HUES48 (cell line): ENCODE results near the gene IFITM10.

Source experiments
- H3K27ac ChIP-seq: one replicate; pipeline ENCODE4 v1.7.0; 2013; ENCODE audit warnings: low read depth, low read length, inconsistent platforms
- H3K27me3 ChIP-seq: 2 replicates; pipeline ENCODE4 v1.6.1; 2013; ENCODE audit warnings: mild to moderate bottlenecking, low read length; ENCODE audit not compliant: control insufficient read depth, insufficient read depth
- H3K36me3 ChIP-seq: 2 replicates; pipeline ENCODE4 v1.6.1; 2013; ENCODE audit warnings: low read length; ENCODE audit not compliant: control insufficient read depth, insufficient read depth
- H3K4me1 ChIP-seq: 2 replicates; pipeline ENCODE4 v1.6.1; 2013; ENCODE audit warnings: mild to moderate bottlenecking, low read length; ENCODE audit not compliant: control insufficient read depth, insufficient read depth
- H3K4me3 ChIP-seq: 2 replicates; pipeline ENCODE4 v1.5.1; 2013; ENCODE audit warnings: mild to moderate bottlenecking, low read depth, low read length
- H3K9ac ChIP-seq: 2 replicates; pipeline ENCODE4 v1.6.1; 2013; ENCODE audit warnings: mild to moderate bottlenecking, low read depth, low read length, moderate library complexity
- H3K9me3 ChIP-seq: 2 replicates; pipeline ENCODE4 v1.6.1; 2013; ENCODE audit warnings: low read length; ENCODE audit not compliant: control insufficient read depth, insufficient read depth

The IFITM10 gene

DNA sequence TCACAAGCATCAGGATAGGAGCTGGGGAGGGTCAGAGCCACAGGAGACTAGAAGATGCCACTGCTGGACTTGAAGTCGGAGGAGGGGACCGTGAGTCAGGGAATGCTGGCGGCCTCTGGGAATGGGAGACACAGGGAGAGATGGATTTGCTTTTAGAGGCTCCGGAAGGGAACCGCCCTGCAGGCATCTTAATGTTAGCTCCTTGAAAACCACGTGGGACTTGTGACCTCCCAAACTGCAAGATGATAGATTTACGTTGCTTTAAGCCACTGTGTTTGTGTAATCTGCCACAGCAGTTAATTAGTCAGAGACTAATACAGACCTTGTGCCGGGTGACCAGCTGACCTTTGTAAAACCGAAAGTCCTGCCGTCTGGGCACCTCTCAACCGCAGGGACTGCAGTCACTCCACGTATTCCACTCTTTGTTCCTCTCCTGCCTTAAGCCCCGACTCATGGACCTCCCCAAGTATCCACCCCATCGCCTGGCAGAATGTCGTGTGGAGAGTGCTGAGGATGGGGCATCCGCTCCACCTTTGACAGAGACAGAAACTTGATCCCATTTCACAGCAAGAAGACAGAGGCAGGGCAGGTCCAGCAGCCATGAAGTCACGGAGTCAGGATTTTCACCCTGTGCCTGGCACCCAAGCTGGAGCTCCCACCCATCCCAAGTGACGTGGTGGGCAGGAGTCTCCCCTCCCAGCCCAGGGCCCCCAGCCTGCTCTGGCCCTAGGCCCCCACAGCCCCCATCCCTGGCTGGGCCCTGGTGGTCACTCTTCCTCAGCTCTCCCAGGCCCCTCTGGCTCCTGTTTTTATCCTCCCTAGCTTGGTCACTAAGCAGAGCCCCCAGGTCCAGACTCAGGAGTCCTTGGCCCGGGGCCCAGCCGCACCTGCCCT lies 32.7 kb upstream of the IFITM10 start:
- Histone ChIP-seq H3K27me3 (no peaks in the 10 kb centered on the region), H3K9me3 (no peaks in the 10 kb centered on the region), H3K9ac (no peak overlapping the region), H3K4me1 (0 out of 2 replicates have a peak, but pooled peaks cover 5% of the 10 kb centered on the region), H3K36me3 (no peaks in the 10 kb centered on the region), H3K4me3 (no peak overlapping the region), H3K27ac (no peak overlapping the region)

DNA sequence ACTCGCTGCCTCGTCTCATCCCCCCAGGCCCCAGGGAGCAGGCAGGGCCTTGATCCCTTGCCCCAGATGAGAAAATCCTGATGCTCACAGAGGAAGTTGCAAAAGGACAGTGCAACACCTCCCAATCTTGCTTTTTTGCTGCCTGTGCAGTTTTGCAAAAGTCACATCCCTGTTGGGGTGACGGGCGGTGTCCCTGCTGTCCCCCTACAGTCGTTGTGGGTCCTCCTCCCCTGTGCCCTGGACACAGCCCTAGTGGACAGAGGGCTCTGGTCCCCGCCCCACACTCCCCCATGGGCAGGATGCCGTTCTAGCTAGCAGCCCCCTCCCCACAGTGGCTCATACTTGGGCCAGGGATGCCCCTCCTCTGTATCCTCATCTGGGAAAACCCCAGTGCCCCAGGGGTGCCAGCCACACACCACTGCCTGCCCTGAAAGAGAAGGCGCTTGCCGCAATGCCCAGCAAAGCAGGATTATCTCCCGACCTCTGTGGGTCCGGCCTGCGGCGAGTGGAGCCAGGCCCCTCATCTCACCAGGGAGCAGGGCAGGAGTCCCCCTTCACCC lies 31.7 kb upstream of the IFITM10 start:
- Histone ChIP-seq H3K9ac (no peak overlapping the region), H3K4me1 (0 out of 2 replicates have a peak, but pooled peaks cover 5% of the 10 kb centered on the region), H3K27me3 (no peaks in the 10 kb centered on the region), H3K36me3 (no peaks in the 10 kb centered on the region), H3K9me3 (no peaks in the 10 kb centered on the region), H3K4me3 (no peak overlapping the region), H3K27ac (no peak overlapping the region)

DNA sequence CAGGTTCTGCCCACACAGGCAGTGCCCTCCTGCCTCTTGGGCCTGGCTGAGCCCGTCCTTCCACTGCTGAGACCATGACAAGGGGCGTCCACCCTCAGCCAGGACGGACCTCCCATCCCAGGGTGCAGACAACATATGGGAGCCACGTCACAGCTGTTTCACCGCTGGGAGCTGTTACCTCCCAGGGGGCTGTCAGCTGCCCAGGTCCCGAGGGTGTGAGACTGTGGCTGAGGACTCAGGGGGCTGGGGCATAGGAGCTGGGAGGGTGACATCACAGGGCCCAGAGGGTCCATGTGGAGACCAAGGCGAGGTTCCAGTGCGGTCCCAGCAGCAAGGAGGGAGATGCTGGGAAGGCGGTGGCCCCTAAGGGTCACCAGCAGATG lies 31.2 kb upstream of the IFITM10 start:
- no peak overlapping the region for H3K27ac ChIP-seq
- H3K4me3 ChIP-seq, result no peak overlapping the region
- H3K9ac ChIP-seq, result no peak overlapping the region
- H3K27me3 ChIP-seq, result no peaks in the 10 kb centered on the region
- H3K36me3 ChIP-seq, result no peaks in the 10 kb centered on the region
- no peaks in the 10 kb centered on the region for H3K9me3 ChIP-seq
- H3K4me1 ChIP-seq, result 0 out of 2 replicates have a peak, but pooled peaks cover 5% of the 10 kb centered on the region

DNA sequence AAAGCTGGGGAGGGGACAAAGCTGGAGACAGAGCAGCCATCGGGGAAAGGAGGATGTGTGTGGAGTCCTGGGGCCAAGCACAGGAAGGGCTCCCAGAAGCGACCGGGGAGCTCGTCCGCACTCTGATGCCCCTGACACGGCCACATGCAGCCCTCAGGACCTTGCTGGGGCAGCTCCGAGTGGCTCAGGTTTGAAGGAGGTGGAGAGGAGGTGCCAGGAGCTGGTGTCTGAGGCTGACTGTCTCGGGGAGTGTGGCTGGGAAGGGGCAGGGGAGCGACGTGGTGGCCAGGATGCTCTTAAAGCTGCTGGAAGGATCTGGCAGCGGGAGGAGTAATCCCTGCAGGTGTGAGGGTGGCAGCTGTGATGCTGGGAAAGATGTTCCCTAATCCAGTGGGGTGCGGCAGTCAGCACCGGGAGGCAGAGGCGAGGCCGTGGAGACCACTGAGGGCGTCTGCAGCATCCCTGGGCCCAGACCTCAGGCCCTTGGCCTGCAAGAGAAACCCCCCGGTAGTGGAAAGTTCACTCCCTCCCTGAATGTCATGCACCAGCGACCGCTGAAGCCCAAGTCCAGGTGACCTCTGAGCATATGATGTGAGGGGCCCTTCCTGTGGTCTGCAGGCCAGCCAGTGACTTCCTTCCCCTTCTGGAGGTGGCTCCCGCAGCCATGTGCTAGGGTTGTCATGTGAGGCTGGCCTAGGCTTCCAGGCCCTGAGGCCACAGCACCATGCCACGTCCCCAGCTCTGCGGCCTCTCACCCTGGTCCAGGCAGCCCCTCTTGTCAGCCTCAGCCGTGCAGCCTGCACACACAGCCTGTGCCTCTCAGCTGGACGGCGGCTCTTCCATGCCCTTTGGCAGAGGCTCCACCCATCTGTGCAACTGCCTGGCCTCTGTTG lies 30.6 kb upstream of the IFITM10 start:
- Histone ChIP-seq H3K36me3 (no peaks in the 10 kb centered on the region), H3K27me3 (no peaks in the 10 kb centered on the region), H3K9me3 (no peaks in the 10 kb centered on the region), H3K4me1 (0 out of 2 replicates have a peak, but pooled peaks cover 5% of the 10 kb centered on the region), H3K9ac (no peak overlapping the region), H3K27ac (no peak overlapping the region), H3K4me3 (no peak overlapping the region)

DNA sequence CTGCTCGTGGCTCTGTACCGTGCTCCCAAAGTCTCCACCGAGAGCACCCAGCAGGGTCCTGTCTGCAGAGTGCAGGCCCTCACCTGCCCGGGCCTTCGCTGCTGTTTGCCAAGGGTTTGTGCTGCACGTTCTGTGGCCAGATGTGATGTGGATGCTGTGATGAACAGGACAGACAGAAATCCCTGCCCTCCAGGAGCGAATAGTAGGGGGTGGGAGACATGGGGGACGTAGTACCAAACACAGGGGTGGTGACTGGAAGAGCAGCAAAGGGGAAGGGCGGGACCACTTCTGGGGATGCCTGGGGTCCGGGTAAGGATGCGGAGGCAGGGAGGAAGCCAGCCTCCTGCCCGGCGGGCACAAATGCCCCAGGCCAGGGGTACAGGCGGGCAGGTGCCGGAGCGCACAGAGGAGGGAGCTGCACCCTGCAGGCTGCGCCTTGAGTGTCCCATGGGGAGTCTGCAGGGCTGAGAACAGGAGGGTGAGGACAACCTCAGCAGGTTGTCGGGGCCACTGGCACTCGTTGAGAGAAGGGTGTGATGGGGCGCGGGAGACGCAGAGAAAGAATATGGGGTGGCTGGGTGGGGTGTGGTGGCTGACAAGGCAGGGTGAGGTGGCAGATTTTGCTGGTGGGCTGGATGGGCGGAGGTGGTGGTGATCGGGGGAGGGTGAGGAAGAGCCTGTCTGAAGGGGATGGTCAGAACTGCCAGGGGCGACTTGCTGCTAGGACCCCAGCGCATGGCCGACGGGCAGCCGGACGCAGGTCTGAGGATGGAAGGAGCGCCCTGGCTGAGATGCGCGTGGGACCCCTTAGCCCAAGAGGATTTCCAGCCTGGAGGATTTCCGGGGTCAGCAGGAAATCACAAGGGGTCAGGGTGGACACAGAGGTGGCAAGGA lies 29.7 kb upstream of the IFITM10 start:
- H3K9me3 ChIP-seq, result no peaks in the 10 kb centered on the region
- H3K27ac ChIP-seq, result no peak overlapping the region
- no peaks in the 10 kb centered on the region for H3K27me3 ChIP-seq
- H3K36me3 ChIP-seq, result no peaks in the 10 kb centered on the region
- H3K9ac ChIP-seq, result no peak overlapping the region
- H3K4me1 ChIP-seq, result no peaks in the 10 kb centered on the region
- H3K4me3 ChIP-seq, result no peak overlapping the region

DNA sequence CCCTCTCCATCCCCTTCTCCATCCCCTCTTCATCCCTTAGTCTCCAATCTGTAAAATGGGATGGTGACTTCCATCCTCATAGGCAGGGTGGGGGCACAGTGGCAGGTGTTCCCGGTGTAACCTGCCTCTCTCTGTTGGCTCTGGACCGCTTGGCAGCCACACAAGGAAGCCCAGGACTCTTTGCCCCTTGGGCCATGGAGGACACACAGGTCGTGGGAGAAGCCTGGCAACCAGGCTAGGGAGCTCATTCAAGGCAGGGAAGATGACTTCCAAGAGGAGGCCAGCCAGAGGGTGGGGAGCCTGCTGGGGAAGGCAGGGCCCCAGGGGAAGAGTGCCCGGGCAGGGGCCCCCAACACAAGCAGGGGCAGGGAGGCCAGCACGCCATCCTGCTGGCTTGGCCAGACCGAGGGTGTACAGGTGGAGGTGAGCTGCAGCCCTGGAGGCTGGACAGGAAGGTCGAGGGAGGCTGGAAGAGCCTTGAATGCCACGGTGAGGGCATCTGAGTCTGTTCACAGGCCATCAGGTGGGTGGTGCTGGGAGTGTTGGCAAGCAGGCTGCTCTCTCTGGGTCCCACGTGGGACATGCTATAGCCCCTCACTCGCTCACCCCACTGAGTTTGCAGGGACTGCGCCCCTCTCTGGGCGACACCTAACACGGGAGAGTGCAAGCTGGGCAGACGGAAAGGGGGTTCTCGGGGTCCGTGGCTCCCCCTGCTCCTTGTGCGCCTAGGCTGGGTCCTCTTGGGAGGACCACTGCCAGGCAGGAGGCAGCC lies 28.8 kb upstream of the IFITM10 start:
- H3K27ac ChIP-seq, result no peak overlapping the region
- H3K36me3 ChIP-seq, result no peaks in the 10 kb centered on the region
- no peak overlapping the region for H3K4me3 ChIP-seq
- no peaks in the 10 kb centered on the region for H3K9me3 ChIP-seq
- H3K9ac ChIP-seq, result no peak overlapping the region
- H3K27me3 ChIP-seq, result no peaks in the 10 kb centered on the region
- no peaks in the 10 kb centered on the region for H3K4me1 ChIP-seq

DNA sequence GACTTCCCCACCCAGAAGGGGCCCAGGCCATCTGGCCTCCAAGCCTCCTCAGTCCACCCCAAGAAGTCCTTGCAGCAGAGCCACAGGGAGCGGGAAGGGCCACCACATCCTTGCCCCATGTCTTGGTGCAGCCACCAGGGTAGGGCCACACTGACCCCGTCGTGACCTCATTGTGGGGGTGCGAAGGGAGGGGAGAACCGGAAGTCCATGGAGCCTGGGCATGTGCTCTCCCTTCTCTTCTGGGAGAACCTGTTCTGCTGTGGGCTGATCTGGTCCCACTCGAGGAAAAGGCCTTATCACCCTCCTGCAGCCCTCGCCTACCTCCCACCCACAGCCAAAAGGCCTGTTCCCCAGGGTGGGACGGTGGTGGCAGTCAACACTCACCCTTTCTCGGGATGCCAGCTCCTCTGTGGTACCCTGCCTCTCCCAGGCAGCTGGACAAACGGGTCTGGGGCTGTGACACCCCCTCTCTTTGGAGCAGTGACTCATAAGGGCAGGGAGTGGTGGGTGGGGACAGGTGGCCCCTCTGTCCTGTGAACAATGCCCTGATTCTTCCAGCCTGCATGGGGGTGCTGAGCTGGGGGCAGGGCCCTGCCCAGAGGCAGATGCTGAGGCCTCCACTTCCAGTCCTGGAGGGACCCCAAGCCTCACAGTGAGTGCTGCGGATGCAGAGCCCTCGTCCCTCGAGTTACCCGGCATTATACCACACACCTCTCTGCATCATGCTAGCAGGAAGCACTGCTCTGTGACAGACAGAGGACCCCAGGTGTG lies 27.9 kb upstream of the IFITM10 start:
- H3K4me1 ChIP-seq, result peaks cover under 1% of the 10 kb centered on the region
- no peak overlapping the region for H3K9ac ChIP-seq
- H3K36me3 ChIP-seq, result no peaks in the 10 kb centered on the region
- H3K9me3 ChIP-seq, result no peaks in the 10 kb centered on the region
- H3K27me3 ChIP-seq, result no peaks in the 10 kb centered on the region
- H3K4me3 ChIP-seq, result no peak overlapping the region
- H3K27ac ChIP-seq, result no peak overlapping the region

DNA sequence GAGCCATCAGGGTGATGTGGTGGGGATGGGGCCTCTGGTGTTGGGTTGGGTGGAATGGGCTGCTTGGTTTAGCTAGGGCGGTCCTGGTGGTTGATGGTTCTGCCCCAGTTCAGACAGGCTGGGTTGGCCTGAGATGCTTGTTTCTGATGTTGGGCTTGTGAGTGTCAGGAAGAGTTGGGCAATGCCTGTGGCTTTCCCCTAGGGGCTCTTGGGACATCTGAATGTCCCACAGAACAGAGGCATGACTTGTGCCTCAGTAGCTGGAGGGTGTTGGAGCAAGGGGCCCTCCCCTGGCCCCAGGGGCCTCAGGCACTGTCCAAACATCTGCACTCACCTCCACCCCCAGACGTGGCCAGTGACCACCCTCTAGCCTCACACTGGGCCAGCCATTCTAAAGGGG lies 27.3 kb upstream of the IFITM10 start:
- no peak overlapping the region for H3K4me3 ChIP-seq
- no peaks in the 10 kb centered on the region for H3K27me3 ChIP-seq
- peaks cover 3% of the 10 kb centered on the region for H3K4me1 ChIP-seq
- no peak overlapping the region for H3K9ac ChIP-seq
- H3K27ac ChIP-seq, result no peak overlapping the region
- H3K9me3 ChIP-seq, result no peaks in the 10 kb centered on the region
- no peaks in the 10 kb centered on the region for H3K36me3 ChIP-seq

DNA sequence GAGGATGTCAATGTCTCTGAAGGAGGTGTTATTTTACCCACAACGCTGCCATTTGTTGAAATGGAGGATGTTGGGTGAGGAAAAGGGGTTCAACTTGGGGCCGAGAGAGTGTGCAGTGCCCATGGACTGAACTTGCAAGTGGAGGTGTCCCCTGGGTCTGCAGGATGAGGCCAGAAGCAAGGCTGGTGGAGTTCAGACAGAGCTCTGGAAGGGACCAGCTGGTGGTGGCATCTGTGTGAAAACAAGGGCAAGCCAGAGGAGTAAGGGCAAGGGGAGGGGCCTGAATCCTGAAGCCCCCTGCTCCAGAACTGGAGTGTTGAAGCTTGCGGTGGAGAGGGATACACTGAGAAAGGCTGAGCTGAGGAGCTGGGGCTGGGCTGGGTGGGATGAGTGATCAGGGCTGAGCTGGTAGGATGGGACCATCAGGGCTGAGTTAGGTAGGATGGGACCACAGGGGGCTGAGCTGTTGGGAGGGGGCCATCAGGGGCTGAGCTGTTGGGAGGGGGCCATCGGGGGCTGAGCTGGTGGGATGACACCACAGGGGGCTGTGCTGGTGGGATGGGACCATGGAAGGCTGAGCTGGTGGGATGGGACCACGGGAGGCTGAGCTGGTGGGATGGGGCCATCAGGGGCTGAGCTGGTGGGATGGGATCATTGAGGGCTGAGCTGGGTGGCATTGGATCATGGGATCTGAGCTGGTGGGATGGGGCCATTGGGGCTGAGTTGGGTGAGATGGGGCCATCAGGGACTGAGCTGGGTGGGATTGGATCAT lies 26.7 kb upstream of the IFITM10 start:
- H3K4me3 ChIP-seq, result no peak overlapping the region
- H3K9me3 ChIP-seq, result no peaks in the 10 kb centered on the region
- H3K27ac ChIP-seq, result no peak overlapping the region
- H3K36me3 ChIP-seq, result no peaks in the 10 kb centered on the region
- no peak overlapping the region for H3K9ac ChIP-seq
- H3K4me1 ChIP-seq, result peaks cover 8% of the 10 kb centered on the region
- no peaks in the 10 kb centered on the region for H3K27me3 ChIP-seq
